Measurements from ENCODE around the gene ZSCAN16.

- TF ChIP-seq CTCF (IDR thresholded peaks at IDR 0.05) (no peak), POLR2A (IDR thresholded peaks at IDR 0.05) (no peak)
Measured at GRCh38 chr6:28167926-28168325, 43.5 kb downstream of the ZSCAN16 start.

Data from Peyer's patch (tissue), 4 donors.